Aorta (tissue), 5 donors: Measurements from ENCODE around the gene RAB6A. TPM values are rescaled to one million over a fixed set of nuclear protein-coding genes. Genes with fewer than 3 reads are reported as not detected.

Source experiments
- ATAC-seq: fragments of 200-7000 bp; cut with Tn5 transposase; one replicate; pipeline ENCODE4 v1.9.1; 2022; ENCODE audit warnings: moderate library complexity; ENCODE audit not compliant: low FRiP score
- DNase-seq, 2 donors: peaks; one replicate each; pipeline ENCODE4 v3.0.0-alpha.2; 2020
- H3K27ac ChIP-seq, 2 donors: one replicate each; pipeline ENCODE4 v1.5.1; 2013; ENCODE audit warnings: low read length in 2 of 2, mild to moderate bottlenecking in 2 of 2, moderate library complexity in 2 of 2, control low read depth in 1 of 2, inconsistent platforms in 1 of 2, low read depth in 1 of 2
- H3K27me3 ChIP-seq, 2 donors: one replicate each; pipeline ENCODE4 v1.6.1; 2013; ENCODE audit warnings: control low read depth in 1 of 2, low read length in 1 of 2, mild to moderate bottlenecking in 1 of 2, moderate library complexity in 1 of 2; ENCODE audit not compliant: insufficient read depth in 2 of 2, control insufficient read depth in 1 of 2
- H3K36me3 ChIP-seq, 2 donors: one replicate each; pipeline ENCODE4 v1.6.1; 2013; ENCODE audit warnings: control low read depth in 1 of 2, low read length in 1 of 2, mild to moderate bottlenecking in 1 of 2; ENCODE audit not compliant: insufficient read depth in 2 of 2, control insufficient read depth in 1 of 2
- H3K4me1 ChIP-seq, 2 donors: one replicate each; pipeline ENCODE4 v1.6.1; 2013; ENCODE audit warnings: low read length in 2 of 2, control low read depth in 1 of 2, mild to moderate bottlenecking in 1 of 2, moderate library complexity in 1 of 2; ENCODE audit not compliant: insufficient read depth in 2 of 2, control insufficient read depth in 1 of 2
- H3K4me3 ChIP-seq, 2 donors: one replicate each; pipeline ENCODE4 v1.5.1; 2013; ENCODE audit warnings: low read length in 2 of 2, control low read depth in 1 of 2, mild to moderate bottlenecking in 1 of 2
- H3K9me3 ChIP-seq: one replicate; pipeline ENCODE4 v1.6.1; 2013; ENCODE audit warnings: mild to moderate bottlenecking, low read length; ENCODE audit not compliant: control insufficient read depth
- WGBS, 2 donors: extraction: QIAGEN DNeasy Blood & Tissue Kit; methylation state at CpG; one replicate each; pipeline ENCODE4 v1.1.7; 2013; 5-methylcytosine and 5-hydroxymethylcytosine counted together
- intact Hi-C, 2 donors: fragments of 100-400 bp; cut with DNase I; formaldehyde crosslinking; loops; one replicate each; pipeline versions ENCODE4 v1.14.2 to v1.15.0; 2022
- polyA plus RNA-seq, 2 donors: library from polyadenylated mRNA; stranded (reverse); fragments of 200-250 nt; gene quantifications; one replicate each; pipeline ENCODE4 v1.2.3, GENCODE V29; 2013
- total RNA-seq, 2 donors: library from RNA; stranded (reverse); fragmentation: NEBNext Ultra II Directional; extraction: Animal tissue kit (Norgen Biotek cat#: 25700); gene quantifications; one replicate each; pipeline ENCODE4 v1.2.1, GENCODE V29; 2021
- donor health status: healthy with polysubstance abuse.
- donor health status: Bipolar disorder and iron deficiency.
- donor health status: DM: no; HTN: no; CAD: no.
- donor health status: DM: no; HTN: no; CAD: no.
- donor health status: DM: yes; HTN: yes; CAD: no.

Gene RAB6A
- total and polyA plus RNA-seq, 4 donors, result 72.1 to 158 (median 146) TPM

DNA sequence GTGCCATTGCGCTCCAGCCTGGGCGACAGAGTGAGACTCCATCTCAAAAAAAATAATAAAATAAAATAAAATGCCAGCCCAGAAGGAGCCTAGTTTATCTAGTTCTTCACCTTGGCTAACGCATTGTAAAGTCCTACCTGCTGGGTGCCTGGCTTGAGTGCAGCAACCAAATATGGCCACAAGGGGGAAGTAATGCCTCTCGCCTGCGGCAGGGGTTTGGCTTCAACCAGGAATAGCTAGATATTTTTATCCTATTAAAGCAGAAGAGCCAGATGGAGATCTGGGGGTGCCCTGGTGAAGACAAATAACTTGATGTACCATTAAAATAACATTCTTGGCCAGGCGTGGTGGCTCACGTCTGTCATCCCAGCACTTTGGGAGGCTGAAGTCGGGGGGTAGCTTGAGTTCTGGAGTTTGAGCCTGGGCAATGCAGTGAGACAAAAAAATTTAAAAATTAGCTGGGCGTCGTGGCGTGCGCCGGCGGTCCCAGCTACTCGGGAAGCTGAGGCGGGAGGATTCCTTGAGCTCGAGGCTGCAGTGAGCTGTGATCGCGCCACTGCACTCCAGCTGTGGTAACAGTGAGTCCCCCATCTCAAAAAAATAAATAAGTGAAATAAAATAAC lies 135.1 kb downstream of the RAB6A start:
- H3K9me3 ChIP-seq, result no peaks in the 10 kb centered on the region
- ATAC-seq (peak; percentile 84), DNase-seq (peak; percentile 75 to 82)
- H3K4me1 ChIP-seq, result no peaks in the 10 kb centered on the region
- no peak overlapping the region for H3K27ac ChIP-seq
- H3K27me3 ChIP-seq, result no peaks in the 10 kb centered on the region
- no peaks in the 10 kb centered on the region for H3K36me3 ChIP-seq
- intact Hi-C loops, result loop anchor here (2.0 to 5.0 kb wide), 2 partner anchors 35 to 36 kb away; no protein-coding TSS in a partner anchor
- no peak overlapping the region for H3K4me3 ChIP-seq
- 5% methylated on average over 19 of the region's 19 CpGs for WGBS, 2 donors

Other genes starting within 250 kb of the RAB6A start
- 10 to 100 TPM; 36.2 to 52.0 TPM for gene FAM168A, start 163.0 kb downstream of the RAB6A start, total RNA-seq
- 10 to 100 TPM in 1 of 2 donors, 1 to 10 TPM in 1; 5.5 to 14.9 TPM for gene FAM168A, start 163.0 kb downstream of the RAB6A start, polyA plus RNA-seq
- gene PLEKHB1, start 114.5 kb downstream of the RAB6A start, total RNA-seq, result 10 to 100 TPM in 1 of 2 donors, 1 to 10 TPM in 1; 3.5 to 10.5 TPM
- gene PLEKHB1, start 114.5 kb downstream of the RAB6A start, polyA plus RNA-seq, result 10 to 100 TPM in 1 of 2 donors, 1 to 10 TPM in 1; 3.3 to 14.1 TPM
- gene MRPL48, start 26.8 kb upstream of the RAB6A start, total RNA-seq, result 10 to 100 TPM; 14.1 to 16.7 TPM
- 10 to 100 TPM; 28.5 to 42.3 TPM for gene MRPL48, start 26.8 kb upstream of the RAB6A start, polyA plus RNA-seq
- 10 to 100 TPM; 34.1 to 39.1 TPM for gene COA4, start 115.8 kb upstream of the RAB6A start, total RNA-seq
- 10 to 100 TPM; 56.4 to 77.0 TPM for gene COA4, start 115.8 kb upstream of the RAB6A start, polyA plus RNA-seq
- 10 to 100 TPM; 13.9 to 18.6 TPM for gene PAAF1, start 115.9 kb upstream of the RAB6A start, total RNA-seq
- gene PAAF1, start 115.9 kb upstream of the RAB6A start, polyA plus RNA-seq, result 10 to 100 TPM; 14.9 to 23.9 TPM
- gene DNAJB13, start 190.0 kb upstream of the RAB6A start, total RNA-seq, result not detected
- gene DNAJB13, start 190.0 kb upstream of the RAB6A start, polyA plus RNA-seq, result not detected
- gene UCP2, start 221.8 kb upstream of the RAB6A start, total RNA-seq, result 10 to 100 TPM; 27.4 to 45.4 TPM
- gene UCP2, start 221.8 kb upstream of the RAB6A start, polyA plus RNA-seq, result 10 to 100 TPM in 1 of 2 donors, 1 to 10 TPM in 1; 7.3 to 44.3 TPM
- 1 to 10 TPM; 2.6 to 3.1 TPM for gene UCP3, start 248.0 kb upstream of the RAB6A start, total RNA-seq
- 1 to 10 TPM in 1 of 2 donors, under 1 TPM in 1; 0.38 to 2.3 TPM for gene UCP3, start 248.0 kb upstream of the RAB6A start, polyA plus RNA-seq